Thoracic aorta (tissue), 2 donors: Measurements from ENCODE around the gene NFS1. TPM values are rescaled to one million over a fixed set of nuclear protein-coding genes. Genes with fewer than 3 reads are reported as not detected.
A peak's percentile ranks its signal among the peaks of the same experiment; 100 is the strongest.

Source experiments
- ATAC-seq: fragments of 150-250 bp; one replicate; pipeline ENCODE4 v1.8.0; 2017; ENCODE audit warnings: low read depth; ENCODE audit not compliant: insufficient number of reproducible peaks, low FRiP score
- DNase-seq: peaks from one replicate; pipeline ENCODE4 v3.0.0-alpha.2; 2020; ENCODE audit warnings: low spot score
- H3K27ac ChIP-seq, 2 donors: fragments of 200-600 bp; sonication (generic); 1 replicate in 1 of 2; 2 replicates in 1 of 2; pipeline ENCODE4 v1.5.1; 2016; ENCODE audit warnings: mild to moderate bottlenecking in 2 of 2, moderate library complexity in 2 of 2
- H3K27me3 ChIP-seq: fragments of 200-600 bp; sonication (generic); replicated peaks from 2 replicates; pipeline ENCODE4 v1.6.0; 2016; ENCODE audit warnings: mild to moderate bottlenecking; ENCODE audit not compliant: insufficient read depth
- H3K36me3 ChIP-seq: fragments of 200-600 bp; sonication (generic); one replicate; pipeline ENCODE4 v1.5.1; 2016
- H3K4me1 ChIP-seq, 2 donors: fragments of 200-600 bp; sonication (generic); 1 replicate in 1 of 2; 2 replicates in 1 of 2; pipeline versions ENCODE4 v1.5.1 to v1.6.0; 2016; ENCODE audit warnings: low read depth in 2 of 2, mild to moderate bottlenecking in 1 of 2; ENCODE audit not compliant: control insufficient read depth in 1 of 2
- H3K4me3 ChIP-seq: fragments of 200-600 bp; sonication (generic); 2 replicates; pipeline ENCODE4 v1.5.1; 2016; ENCODE audit warnings: mild to moderate bottlenecking
- H3K9me3 ChIP-seq: fragments of 200-600 bp; sonication (generic); 2 replicates; pipeline ENCODE4 v1.5.1; 2016
- total RNA-seq, 2 donors: library from RNA; depleted of rRNA; stranded (reverse); fragments of >200 nt; gene quantifications; one replicate each; pipeline versions ENCODE4 v1.1.0 to v1.2.3, GENCODE V29; 2016
- TF ChIP-seq, protein P1 (sequence below): fragments of 200-600 bp; sonication (generic); IDR thresholded peaks from one replicate; pipeline ENCODE4 v1.5.1; 2019; ENCODE audit warnings: antibody characterized with exemption

Gene NFS1
- total RNA-seq, 2 donors from 2014 or later: 11.5 to 19.4 TPM

DNA sequence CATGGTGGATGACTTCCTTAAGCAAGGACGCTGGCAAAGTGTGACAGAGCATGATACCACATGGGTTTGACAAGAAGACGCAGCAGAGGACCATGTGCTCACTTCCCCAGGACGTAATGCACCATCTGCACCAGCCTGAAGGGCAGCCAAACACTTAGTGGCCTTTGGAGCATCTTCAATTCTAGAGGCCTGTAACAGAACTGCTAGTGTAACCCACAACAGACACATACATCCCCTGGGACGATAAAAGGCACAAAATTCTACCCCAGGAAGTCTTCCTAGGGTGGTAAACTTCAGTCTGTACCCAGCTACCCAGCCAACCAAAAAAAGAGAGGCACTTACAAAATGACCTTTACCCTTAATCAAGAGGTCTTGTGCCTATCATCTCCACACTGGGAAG is 25.3 kb downstream of the NFS1 start:
- ATAC-seq (no peak), DNase-seq (no peak)
- Histone ChIP-seq H3K9me3 (no peaks in the 10 kb centered on the region), H3K4me3 (no peak overlapping the region), H3K27ac (no peak overlapping the region), H3K4me1 (no peaks in the 10 kb centered on the region), H3K36me3 (peaks cover 45% of the 10 kb centered on the region), H3K27me3 (no peaks in the 10 kb centered on the region)
- TF ChIP-seq, protein P1, sequence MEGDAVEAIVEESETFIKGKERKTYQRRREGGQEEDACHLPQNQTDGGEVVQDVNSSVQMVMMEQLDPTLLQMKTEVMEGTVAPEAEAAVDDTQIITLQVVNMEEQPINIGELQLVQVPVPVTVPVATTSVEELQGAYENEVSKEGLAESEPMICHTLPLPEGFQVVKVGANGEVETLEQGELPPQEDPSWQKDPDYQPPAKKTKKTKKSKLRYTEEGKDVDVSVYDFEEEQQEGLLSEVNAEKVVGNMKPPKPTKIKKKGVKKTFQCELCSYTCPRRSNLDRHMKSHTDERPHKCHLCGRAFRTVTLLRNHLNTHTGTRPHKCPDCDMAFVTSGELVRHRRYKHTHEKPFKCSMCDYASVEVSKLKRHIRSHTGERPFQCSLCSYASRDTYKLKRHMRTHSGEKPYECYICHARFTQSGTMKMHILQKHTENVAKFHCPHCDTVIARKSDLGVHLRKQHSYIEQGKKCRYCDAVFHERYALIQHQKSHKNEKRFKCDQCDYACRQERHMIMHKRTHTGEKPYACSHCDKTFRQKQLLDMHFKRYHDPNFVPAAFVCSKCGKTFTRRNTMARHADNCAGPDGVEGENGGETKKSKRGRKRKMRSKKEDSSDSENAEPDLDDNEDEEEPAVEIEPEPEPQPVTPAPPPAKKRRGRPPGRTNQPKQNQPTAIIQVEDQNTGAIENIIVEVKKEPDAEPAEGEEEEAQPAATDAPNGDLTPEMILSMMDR: no peak

DNA sequence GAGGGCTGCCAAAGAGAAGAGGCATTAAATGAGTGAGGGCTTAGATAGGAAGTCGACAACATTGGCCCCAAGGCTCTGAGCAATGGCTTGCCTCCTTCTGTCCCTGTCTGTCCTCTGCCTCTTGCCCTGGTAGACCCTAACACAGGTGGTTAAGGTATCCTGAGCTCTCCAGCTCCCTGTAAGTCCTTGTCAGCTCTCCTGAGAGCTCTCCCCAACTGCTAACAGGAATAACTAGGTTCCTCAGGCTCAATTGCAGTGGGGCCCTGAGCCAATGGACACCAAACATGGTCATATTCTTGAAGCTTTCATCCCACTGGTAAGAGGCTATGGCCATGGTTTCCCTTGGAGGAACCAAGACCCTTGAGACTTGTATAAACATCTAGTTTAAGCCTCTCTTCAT is 29.5 kb downstream of the NFS1 start:
- Histone ChIP-seq H3K27me3 (no peaks in the 10 kb centered on the region), H3K4me3 (no peak overlapping the region), H3K27ac (no peak overlapping the region), H3K4me1 (no peaks in the 10 kb centered on the region), H3K9me3 (no peaks in the 10 kb centered on the region), H3K36me3 (peaks cover 39% of the 10 kb centered on the region)
- TF ChIP-seq, protein P1: no peak
- no peak for DNase-seq
- no peak for ATAC-seq

- H3K4me3 ChIP-seq: no peak overlapping the region
- H3K27me3 ChIP-seq: no peaks in the 10 kb centered on the region
- no peaks in the 10 kb centered on the region for H3K9me3 ChIP-seq
- TF ChIP-seq, protein P1: no peak
- DNase-seq (no peak), ATAC-seq (no peak)
- no peaks in the 10 kb centered on the region for H3K4me1 ChIP-seq
- H3K27ac ChIP-seq: no peak overlapping the region
- H3K36me3 ChIP-seq: peaks cover 36% of the 10 kb centered on the region
These were observed 29.9 kb downstream of the NFS1 start for GRCh38 chr20:35669221-35669620.

DNA sequence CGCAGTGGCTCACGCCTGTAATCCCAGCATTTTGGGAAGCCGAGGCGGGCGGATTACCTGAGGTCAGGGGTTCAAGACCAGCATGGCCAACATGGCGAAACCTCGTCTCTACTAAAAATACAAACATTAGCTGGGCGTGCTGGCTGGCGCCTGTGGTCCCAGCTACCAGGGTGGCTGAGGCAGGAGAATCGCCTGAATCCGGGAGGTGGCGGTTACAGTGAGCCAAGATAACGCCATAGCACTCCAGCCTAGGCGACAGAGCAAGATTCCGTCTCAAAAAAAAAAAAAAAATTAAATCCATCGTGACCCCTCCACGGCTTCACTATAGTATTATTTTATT is 33.2 kb downstream of the NFS1 start:
- ATAC-seq (no peak), DNase-seq (no peak)
- peaks cover 9% of the 10 kb centered on the region for H3K36me3 ChIP-seq
- H3K9me3 ChIP-seq: no peaks in the 10 kb centered on the region
- H3K4me3 ChIP-seq: no peak overlapping the region
- H3K27ac ChIP-seq: no peak overlapping the region
- H3K27me3 ChIP-seq: no peaks in the 10 kb centered on the region
- TF ChIP-seq, protein P1: no peak
- peaks cover 15 to 24% of the 10 kb centered on the region in 2 donors for H3K4me1 ChIP-seq

DNA sequence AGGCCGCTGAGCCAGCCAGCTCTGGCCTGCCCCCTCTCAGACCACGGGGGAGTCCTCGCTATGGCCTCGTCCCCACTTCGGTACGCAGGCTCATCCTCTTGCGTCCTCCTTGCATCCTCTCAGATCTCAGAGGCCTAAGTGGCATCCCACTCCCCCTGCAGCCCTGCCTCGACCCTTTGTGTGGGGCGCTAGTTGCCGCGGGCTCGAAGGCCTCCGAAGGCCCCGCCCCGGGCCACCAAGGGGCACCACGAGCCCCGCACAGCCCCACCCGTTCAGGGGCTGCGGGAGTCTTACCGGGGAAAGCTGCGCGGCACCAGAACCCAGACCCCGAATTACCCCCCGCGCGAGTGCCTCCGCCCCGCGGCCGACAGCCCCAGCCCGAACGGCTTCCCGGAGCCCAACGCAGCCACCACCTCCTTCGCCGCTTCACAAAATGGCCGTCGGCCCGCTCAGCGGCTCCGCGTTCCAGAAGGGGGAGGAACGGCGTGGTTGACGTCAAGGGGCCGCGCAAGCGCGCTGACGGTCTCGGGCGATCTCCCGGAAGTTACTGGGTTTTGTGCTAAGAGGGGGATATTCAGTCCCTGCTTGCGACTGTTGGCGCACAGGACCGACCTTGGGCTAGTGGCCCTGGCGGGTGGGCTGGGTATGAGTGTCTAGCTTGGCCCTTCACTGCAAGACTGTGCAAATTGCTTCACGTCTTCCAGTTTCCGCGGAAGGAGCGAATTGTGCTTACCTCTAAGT is 34.5 kb downstream of the NFS1 start, which contains the start of the genes CPNE1 and RBM12:
TSS of gene CPNE1 (minus strand) at position 435 of the 741 bp plus-strand sequence. CDS start 31,977 bp downstream, outside the sequence.
TSS of gene RBM12 (minus strand) at position 435 of the 741 bp plus-strand sequence. CDS start 9,578 bp downstream, outside the sequence.
- ATAC-seq: peak; percentile 96
- H3K27me3 ChIP-seq: no peaks in the 10 kb centered on the region
- peaks cover 4% of the 10 kb centered on the region for H3K36me3 ChIP-seq
- DNase-seq: peak; percentile 55
- TF ChIP-seq, protein P1: no peak
- no peaks in the 10 kb centered on the region for H3K9me3 ChIP-seq
- H3K4me3 ChIP-seq: peak within 1 kb of the TSS; percentile 85
- H3K27ac ChIP-seq: peak within 1 kb of the TSS; percentile 92 to 97
- H3K4me1 ChIP-seq: peaks cover 23 to 37% of the 10 kb centered on the region in 2 donors
